HS-5 (cell line): Measurements from ENCODE around the gene RBM6.
"Not testable (repeated sequence)": the region's sequence is repeated elsewhere in the genome, so short reads cannot be mapped to it uniquely, and the experiment has no call there.

Source experiments
- DNase-seq: peaks from one replicate; pipeline ENCODE4 v3.0.0-alpha.2; 2012; ENCODE audit warnings: low read depth

Gene RBM6

DNA sequence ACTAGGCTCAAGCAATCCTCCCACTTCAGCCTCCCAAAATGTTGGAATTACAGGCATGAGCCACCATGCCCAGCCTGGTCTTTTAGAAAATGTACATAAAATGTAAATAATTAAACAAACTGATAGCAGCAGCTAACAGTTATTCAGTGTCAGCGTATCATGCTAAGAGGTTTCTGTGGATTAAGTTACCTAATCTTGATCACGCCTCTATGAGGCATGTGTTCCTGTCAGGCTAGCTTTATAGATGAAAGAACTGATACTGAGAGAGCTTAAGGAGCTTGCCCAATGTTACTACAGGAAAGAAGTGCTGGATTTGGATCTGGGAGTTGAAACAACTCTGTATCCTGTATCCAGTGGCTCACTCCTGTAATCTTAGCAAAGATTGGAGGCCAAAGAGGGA is 25.0 kb upstream of the RBM6 start:
- no peak for DNase-seq

DNA sequence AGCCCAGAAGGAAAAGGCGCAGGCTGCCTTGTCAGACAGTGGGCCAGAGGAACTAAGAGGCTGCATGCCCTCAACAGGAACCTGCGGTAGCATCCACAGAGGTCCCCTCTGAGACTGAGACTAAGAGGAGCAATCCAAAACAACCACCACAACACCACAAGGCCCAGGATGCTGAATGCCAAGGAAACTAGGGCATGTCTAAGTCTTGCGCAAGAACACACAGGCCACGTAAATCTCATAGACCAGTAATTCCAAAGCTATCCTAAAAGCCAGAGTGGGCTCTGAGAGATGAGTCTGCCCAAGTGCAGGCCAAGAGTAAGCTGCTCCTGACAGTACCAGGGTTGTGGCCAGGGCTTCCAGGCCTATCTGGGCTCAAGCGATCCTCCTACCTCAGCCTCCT is 23.3 kb upstream of the RBM6 start:
- DNase-seq, result no peak

DNA sequence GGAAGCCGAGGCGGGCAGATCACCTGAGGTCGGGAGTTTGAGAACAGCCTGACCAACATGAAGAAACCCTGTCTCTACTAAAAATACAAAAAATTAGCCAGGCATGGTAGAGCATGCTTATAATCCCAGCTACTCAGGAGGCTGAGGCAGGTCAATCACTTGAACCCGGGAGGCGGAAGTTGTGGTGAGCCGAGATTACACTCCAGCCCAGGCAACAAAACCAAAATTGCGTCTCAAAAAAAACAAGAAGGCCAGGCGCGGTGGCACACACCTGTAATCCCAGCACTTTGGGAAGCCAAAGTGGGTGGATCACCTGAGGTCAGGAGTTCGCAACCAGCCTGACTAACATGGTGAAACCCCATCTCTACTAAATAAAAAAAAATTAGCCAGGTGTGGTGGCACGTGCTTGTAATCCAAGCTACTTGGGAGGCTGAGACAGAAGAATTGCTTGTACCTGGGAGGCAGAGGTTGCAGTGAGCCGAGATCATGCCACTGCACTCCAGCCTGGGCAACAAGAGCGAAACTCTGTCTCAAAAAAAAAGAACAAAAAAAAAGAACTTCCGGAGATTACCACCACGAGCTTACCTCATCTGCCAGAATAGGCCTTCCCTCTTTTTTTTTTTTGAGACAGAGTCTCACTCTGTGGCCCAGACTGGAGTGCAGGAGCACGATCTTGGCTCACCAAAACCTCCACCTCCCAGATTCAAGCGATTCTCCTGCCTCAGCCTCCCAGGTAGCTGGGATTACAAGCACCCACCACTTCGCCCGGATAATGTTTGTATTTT is 22.0 kb upstream of the RBM6 start:
- not testable (repeated sequence) for DNase-seq

DNA sequence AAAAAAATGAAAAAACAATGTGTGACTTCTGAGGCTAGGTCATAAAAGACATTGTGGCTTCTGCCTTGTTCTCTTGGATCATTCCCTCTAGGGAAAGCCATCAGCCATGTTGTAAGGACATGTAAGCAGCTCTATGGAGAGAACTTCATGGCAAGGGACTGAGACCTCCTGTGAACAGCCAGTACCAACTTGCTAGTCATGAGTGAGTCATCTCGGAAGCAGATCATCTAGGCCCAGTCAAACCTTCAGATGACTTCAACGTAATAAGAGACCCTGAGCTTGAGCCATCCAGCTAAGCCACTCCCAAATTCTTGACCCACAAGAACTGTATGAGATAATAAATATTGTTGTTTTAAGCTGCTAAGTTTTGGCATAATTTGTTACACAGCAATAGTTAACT is 15.3 kb upstream of the RBM6 start:
- peak; percentile 41 for DNase-seq

DNA sequence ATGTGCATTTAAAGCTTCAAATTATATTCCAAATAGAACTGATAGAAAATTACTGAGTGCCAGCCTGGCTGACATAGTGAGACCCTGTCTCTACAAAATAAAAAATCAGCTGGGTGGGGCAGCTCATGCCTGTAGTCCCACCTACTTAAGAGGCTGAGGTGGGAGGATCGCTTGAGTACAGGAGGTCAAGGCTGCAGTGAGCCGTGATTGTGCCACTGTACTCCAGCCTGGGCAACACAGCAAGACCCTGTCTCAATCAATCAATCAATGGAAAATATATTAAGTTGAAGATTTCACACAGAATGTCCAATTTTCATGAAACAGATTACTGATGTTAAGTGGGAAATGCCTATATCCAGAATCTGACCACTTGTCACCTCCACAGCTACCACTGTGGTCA is 14.5 kb upstream of the RBM6 start:
- no peak for DNase-seq

DNA sequence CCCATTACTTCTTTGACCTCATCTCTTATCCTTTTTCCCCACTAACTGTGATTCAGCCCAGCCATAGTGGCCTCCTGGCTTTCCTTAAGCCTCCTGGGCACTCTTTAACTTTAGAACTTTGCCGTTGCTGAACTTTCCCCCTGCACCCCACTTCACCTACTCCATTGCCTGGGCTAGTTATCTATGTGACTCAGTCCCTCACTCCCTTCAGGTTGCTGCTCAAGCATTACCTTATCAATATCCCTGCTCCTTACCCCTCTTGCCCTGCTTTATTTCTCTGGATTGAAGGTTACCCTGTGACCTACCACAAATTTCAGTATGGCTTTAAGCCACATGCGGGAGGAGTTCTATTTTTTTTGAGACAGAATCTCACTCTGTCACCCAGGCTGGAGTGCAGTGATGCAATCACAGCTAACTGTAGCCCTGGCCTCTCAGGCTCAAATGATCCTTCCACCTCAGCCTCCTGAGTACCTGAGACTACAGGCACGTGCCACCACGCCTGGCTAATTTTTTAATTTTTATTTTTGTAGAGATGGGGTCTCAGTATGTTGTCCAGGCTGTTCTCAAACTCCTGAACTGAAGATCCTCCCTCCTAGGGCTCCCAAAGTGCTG is 13.7 kb upstream of the RBM6 start:
- no peak for DNase-seq

DNA sequence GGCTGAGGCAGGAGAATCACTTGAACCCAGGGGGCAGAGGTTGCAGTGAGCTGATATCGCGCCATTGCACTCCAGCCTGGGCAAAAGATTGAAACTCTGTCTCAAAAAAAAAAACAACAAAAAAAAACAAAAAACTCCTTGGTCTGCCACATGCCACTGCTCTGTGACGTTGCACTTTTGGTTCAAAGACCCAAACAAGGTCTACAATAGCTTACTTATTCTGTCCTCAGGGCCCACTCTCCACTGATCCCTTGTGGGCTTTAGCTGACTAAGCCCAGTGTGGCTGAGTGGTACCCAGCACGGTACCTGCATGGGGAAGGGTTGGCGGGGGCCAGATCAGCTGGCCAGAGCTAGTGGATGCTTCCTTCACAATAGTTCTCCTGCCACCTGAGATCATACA is 12.2 kb upstream of the RBM6 start:
- no peak for DNase-seq

DNA sequence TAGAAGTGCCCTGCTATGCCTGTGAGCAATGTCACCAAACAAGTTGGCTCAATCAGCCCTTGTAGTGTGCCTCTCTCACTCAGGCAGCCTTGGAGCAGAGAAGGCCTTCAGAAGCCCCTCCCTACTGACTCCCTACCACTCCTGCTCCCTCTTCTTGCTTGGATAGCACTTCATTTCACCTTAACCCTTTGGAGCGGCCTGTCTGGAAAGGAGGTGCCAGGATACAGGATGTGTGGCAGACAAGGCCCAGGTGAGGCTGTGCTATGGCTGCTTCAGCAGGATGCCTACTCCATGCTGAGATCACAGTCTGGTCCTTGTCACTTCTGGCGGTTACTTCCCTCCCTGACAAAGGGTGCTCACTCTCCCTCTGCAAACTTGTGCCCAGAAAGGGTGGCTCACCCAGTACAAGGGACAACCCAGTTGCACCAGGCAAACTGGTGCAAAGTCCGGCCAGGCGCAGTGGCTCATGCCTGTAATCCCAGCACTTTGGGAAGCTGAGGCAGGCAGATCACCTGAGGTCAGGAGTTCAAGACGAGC is 11.4 kb upstream of the RBM6 start:
- no peak for DNase-seq

DNA sequence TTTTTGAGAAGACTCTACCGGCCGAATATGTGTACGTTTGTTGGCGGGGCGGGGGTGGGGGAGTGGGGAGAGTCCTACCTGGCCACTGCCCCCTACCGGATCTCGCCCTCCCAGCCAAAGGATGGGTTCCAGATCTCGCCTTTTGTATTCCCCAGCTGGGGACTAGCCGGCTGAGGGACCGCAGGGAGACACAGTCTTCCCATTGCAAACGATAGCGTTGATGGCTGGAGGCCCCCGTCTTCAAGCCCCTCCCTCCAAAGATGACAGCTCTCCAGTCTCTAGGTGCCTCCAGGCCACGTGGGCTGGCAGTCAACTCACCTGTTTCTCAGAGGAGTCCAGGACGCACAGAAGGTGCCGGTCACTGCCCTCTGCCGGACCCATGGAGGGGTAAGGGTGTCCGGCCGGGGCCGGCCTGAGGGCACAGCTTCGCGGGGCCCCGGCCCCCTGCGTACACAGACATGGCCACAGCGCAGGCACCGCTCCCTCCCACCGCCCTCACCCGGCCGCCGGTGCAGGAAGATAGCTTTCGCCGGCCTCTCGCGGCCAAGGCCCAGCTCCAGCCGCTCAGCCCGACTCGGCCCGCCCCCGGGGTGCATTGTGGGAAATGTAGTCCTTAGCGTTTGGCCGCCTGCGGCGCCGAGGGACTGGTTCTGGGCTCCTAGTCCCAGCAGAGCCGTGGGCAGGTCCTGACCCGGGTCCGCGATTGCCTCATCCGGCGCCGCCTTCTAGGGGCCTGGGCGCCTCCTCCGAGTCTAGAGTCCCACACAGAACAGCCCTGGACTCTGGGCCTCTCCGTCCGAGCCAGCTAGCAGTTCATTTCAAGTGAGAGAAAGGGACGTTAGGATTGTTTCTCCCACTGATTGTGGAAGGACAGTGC is 10.4 kb upstream of the RBM6 start, which contains the start of gene MON1A:
MON1A (minus strand) TSS at position 521 of the 877 bp plus-strand sequence. CDS start 16,465 bp downstream, outside the sequence.
- DNase-seq, result peak; percentile 52

DNA sequence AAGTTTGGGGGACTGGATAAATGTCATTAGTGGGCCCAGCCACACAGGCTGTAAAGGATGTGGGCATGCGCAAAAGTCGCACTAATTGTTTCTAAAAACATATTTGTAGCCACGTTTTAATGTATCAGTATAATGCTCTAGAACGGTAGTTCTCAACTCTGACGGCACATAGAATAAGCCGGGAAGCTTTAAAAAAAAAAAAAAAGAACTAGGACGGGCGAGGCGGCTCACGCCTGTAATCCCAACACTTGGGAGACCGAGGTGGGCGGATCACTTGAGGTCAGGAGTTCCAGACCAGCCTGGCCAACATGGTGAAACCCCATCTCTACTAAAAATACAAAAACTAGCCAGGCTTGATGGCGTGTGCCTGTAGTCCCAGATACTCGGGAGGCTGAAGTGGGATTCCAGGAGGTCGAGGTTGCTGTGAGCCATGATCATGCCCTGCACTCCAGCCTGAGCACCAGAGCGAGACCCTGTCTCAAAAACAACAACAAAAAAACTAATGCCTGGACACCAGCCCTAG is 9.7 kb upstream of the RBM6 start:
- DNase-seq, result no peak

DNA sequence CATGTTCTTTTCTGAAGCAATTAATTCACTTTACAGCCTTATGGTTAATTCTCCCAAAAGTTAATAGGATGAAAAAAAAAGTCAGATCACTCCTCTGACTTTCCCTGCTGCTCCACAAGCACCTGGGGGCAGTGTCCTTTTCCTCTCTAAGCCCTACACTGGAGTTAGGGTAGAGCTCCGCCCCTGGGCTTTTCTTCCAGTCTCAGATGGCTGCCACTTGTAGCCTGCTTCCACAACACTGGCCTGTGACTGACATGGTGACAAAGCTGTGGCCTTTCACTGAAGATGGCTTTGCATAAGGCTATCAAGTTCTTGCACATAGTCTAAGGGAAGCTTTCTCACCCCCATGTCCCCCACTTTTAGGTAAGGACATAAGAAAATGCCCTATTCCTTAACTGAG is 9.0 kb upstream of the RBM6 start:
- DNase-seq, result no peak

DNA sequence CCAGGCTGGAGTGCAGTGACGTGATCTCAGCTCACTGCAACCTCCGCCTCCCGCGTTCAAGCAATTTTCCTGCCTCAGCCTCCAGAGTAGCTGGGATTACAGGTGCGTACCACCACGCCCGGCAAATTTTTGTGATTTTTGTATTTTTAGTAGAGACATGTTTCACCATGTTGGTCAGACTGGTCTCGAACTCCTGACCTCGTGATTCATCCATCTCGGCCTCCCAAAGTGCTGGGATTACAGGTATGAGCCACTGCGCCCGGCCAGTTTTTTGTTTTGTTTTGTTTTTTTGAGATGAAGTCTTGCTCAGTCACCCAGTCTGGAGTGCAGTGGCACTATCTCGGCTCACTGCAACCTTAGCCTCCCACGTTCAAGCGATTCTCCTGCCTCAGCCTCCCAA is 7.7 kb upstream of the RBM6 start:
- DNase-seq, result not testable (repeated sequence)

DNA sequence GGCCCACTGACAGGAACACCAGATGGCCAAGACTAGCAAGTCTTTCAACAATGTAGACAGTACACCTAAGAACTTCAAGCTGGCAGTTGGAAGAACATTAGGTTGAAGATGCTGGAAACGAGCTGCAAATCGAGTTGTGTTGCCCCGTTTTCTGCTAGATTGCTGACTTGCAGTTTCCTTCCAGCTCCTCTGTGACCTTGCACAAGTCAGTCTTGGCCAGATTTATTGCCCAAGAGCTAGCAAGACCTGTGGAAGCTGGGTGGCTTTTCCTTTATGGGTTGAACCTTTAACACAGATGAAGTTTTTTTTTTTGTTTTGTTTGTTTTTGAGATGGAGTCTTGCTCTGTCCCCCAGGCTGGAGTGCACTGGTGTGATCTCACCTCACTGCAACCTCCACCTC is 2.9 kb upstream of the RBM6 start:
- no peak for DNase-seq

DNA sequence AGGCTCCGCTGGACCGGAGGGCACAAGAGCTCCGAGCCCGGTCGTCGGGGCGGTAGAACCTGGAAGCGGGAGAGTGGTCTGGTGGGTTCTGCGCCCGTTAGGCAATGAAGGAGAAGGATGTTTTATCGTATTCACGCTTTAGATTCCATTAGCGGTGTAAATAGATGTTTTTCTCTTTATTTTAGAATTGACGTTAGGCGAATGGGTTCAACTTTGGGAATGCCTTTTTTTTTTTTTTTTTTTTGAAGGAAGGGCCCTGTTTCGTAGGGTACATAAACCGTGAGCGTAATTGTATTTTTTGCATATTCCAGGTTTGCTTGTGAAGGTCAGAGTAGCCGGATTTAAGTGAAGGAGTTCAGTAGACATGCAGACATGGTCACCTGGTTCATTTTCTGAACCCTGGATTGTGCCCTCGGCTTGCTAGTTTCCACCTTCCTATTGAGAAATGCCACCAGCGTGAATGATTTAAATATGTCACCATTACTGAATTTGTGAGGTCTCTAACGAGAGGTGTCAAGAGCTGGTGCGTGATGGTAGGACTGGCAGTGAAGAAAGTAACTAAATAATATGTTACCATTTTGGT is 808 bp downstream of the RBM6 start:
- no peak for DNase-seq

DNA sequence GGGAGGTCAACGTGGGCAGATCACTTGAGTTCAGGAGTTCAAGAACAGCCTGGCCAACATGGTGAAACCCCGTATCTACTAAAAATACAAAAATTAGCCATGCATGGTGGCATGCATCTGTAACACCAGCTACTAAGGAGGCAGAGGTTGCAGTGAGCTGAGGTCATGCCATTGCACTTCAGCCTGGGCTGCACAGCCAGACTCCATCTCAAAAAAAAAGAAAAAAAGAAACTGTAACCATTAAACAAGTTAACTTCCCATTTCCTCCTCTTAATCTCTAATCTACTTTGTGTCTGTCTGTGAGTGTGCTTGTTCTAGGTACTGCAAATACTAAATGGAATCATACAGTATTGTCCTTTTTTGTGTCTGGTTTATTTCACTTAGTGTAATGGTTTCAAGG is 2.7 kb downstream of the RBM6 start:
- DNase-seq, result no peak

DNA sequence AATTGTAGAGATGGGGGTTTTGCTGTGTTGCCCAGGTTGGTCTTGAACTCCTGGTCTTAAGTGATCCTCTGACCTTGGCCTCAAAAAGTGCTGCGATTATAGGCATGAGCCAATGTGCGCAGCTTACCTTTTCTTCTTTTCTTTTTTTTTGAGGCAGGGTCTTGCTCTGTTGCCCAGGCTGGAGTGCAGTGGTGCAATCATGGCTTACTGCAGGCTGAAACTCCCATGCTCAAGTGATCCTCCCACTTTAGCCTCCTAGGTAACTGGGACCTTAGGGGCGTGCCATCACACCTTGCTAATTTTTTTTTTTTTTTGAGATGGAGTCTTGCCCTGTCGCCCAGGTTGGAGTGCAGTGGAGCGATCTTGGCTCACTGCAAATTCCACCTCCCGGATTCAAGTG is 13.0 kb downstream of the RBM6 start:
- DNase-seq, result no peak

DNA sequence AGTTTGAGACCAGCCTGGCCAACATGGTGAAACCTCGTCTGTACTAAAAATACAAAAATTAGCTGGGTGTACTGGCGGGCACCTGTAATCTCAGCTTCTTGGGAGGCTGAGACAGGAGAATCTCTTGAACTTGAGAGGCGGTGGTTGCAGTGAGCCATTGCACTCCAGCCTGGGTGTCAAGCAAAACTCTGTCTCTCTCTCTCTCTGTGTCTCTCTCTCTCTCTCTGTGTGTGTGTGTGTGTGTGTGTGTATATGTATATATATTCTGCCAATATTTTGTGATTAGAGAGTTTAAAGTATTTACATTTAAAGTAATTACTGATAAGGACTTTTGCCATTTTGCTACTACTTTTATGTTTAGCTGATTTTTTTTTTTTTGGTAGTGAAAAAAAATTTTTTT is 15.7 kb downstream of the RBM6 start:
- DNase-seq, result no peak

DNA sequence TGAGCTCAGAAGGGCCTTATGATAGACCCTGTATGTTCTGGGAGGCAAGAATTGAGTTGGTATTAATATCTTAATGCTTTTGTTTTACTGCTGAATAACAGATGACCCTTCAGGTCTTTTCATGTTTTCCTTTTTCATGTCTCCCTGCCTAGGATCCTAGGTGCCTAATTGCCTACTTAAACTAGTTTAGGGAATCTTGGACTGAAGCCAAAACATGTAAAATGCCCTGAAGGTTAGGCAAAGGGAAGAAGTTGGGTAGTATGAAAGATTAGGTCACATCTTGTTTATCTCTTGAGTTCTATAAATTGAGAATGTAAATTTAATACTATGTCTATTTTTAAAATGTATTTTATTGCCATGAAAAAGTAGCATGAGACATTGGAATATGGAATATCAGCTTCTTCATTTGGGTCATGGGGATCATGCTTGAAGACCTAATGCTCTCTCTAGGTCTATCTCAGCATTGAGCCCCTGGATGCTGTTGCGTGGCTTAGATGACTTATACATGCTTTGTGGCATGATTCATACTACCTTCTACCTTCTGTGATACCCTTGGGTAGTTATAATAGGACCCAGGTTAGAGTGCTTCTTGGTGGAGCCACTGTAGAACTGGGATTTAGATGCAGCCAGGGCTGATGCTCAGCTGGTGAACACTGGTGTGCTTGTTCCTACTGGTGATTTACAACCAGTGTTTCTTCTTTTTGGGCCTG is 26.4 kb downstream of the RBM6 start:
- no peak for DNase-seq

DNA sequence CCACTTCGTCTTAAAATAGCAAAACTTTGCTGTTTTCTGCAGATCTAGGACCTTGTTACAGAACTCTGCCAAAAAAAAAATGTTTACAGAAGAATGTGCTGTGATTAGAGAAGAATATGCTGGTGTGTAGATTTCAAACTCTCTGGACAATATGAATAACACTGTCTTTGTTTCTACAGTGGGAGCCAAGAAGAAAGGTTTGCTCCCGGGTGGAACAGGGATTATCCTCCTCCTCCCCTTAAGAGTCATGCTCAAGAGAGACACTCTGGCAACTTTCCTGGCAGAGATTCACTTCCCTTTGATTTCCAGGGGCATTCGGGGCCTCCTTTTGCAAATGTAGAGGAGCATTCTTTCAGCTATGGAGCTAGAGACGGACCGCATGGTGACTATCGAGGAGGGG is 27.3 kb downstream of the RBM6 start:
- no peak for DNase-seq

DNA sequence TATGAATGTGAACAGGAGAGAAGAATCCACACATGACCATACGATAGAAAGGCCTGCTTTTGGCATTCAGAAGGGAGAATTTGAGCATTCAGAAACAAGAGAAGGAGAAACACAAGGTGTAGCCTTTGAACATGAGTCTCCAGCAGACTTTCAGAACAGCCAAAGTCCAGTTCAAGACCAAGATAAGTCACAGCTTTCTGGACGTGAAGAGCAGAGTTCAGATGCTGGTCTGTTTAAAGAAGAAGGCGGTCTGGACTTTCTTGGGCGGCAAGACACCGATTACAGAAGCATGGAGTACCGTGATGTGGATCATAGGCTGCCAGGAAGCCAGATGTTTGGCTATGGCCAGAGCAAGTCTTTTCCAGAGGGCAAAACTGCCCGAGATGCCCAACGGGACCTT is 28.4 kb downstream of the RBM6 start:
- no peak for DNase-seq

DNA sequence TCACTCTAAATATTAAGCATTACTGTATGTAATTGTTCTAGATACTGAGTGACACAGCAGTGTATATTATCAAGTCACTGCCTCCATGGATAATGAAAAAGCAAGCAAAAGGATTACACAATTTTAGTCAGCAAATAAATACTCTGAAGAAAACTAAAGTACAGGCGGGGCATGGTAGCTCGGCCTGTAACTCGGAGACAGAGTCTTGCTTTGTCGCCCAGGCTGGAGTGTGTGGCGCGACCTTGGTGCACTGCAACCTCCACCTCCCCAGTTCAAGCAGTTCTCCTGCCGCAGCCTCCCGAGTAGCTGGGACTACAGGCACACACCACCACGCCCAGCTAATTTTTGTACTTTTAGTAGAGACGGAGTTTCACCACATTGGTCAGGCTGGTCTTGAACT is 32.7 kb downstream of the RBM6 start:
- DNase-seq, result no peak
